HL-60/S4 (cell line): ENCODE measurements around the gene CAMK1D.

Source experiments
- in situ Hi-C: fragments of 300-500 bp; cut with MboI; formaldehyde crosslinking; loops from 2 replicates; pipeline ENCODE4 v1.14.3; 2022; ENCODE audit warnings: low sequenced_read_pairs

Gene CAMK1D

GRCh38 chr10:12510984-12511383 lies 161.6 kb downstream of the CAMK1D start:
- in situ Hi-C loops, result no loop called here

DNA sequence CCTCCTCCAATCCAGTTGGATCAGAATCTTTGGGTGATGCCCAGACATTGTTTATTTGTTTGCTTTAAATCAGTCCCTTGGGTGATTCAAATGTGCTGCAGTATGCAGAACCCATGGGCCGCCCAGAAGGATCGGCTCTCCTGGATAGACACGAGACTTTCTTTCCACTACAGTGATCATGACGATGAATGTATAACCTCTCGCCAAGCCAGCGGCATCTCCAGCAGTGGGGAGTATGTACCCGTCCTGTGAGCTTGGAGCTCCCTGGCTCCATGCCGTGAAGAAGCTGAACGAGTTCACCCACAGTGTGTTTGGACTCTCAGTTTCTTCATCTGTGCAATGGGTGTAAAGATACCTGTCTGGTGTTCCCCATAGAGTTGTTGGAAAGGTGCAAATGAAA lies 162.3 kb downstream of the CAMK1D start:
- in situ Hi-C loops, result no loop called here

DNA sequence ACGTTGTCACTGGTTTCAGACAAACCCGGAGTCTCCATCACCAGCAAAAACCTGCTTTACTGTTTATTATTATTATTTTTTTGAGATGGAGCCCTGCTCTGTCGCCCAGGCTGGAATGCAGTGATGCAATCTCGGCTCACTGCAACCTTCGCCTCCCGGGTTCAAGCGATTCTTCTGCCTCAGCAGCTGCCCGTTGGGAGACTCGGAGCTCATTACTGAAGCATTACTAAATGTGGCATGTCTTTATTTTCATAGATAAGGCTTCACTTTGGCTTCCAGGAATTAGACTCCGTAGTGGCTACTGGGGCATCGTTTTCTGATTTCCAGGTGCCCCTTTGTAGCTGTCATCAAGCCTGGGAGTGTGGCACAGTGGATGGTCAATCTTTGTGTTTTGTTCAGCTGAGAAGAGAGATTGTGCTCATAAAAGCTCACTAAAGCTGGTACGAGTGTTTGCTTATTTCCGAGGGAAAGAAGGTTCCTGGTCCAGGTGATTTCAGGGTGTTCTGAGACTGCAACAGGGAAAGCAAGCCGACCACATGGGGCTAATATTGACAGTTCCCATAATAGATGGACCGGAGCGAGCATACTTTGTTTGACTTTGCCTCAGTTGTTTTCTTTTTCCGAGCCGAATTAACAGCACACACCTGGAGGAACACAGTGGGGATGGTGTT lies 163.1 kb downstream of the CAMK1D start:
- in situ Hi-C loops, result no loop called here

DNA sequence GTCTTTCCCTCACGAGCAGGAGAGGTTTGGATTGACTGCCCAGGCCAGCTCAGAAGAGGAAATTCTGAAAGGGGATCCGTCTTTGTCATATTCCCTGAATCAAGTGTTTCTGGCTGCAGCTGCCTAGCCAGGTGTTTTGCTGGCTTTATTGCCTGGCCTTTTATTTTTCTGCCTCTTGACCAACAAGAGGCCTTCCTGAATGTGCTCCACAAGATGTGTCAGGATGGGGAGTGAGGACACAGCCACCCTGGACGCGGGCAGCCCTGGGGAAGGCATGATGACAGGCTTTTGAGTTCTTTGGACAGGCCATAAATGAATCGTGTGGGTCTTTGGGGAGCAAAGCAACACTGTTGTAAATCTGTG lies 163.6 kb downstream of the CAMK1D start:
- in situ Hi-C loops, result no loop called here

DNA sequence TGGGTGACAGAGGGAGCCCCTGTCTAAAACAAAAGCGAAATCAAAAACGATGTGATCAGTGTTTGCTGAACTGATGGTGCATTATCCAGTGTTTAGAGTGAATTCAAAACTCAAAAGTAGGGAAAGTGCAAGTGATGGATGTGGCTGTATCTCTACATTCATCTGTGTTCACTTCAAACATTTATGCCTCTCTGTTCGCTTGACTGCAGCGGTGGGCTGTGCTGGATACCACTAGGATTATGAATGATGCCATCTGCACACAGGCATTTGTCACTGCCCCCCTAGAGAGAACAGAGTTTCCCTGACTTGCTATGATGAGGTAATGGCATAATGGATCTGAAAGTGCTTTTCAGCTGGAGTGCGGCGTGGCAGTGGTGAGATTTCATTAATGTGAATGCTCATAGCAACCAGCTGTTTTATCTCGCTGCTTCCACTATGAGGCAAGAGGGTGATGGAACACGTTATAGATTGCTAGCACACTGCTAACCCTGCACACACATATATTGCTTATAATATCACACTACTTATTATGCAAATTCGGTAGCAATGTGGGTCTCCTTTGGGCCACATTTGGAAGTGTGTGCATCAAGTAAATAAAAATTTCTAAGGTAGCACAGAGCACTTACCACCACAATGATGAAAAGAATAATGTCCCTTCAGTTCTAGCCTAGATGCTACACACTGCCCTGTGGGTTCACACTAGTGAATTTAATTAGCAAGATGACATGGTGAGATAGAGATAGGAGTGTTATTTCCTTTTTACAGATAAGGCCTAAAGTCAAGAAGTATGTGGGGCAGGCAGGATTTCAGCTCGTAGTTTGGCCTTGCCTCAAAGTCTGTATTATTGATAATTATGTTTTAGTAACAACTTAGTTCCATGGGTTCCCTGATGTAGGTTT lies 164.7 kb downstream of the CAMK1D start:
- in situ Hi-C loops, result no loop called here

DNA sequence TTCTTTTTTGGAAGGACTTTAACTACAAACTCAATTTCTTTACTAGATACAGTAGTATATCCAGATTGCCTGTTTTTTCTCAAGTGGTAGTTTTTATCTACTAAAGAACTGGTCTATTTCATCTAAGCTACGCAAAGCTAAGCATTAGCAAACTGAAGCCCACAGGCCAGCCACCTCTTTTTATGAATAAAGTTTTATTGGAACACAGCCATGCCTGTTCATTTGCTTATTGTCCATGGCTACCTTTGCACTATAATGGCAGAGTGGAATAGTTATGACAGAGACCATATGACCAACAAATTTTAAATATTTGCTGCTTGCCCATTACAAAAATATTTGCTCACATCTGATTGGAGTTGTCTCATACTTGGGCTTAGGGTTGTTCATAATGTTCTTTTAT lies 168.7 kb downstream of the CAMK1D start:
- in situ Hi-C loops, result no loop called here

GRCh38 chr10:12521423-12521822 lies 172.1 kb downstream of the CAMK1D start:
- in situ Hi-C loops, result no loop called here

- in situ Hi-C loops, result no loop called here
Observed at GRCh38 chr10:12526311-12526710, 177.0 kb downstream of the CAMK1D start.

- in situ Hi-C loops, result no loop called here
Observed at GRCh38 chr10:12529976-12530375, 180.6 kb downstream of the CAMK1D start.

- in situ Hi-C loops, result no loop called here
Observed at GRCh38 chr10:12531305-12532220, 182.2 kb downstream of the CAMK1D start.

DNA sequence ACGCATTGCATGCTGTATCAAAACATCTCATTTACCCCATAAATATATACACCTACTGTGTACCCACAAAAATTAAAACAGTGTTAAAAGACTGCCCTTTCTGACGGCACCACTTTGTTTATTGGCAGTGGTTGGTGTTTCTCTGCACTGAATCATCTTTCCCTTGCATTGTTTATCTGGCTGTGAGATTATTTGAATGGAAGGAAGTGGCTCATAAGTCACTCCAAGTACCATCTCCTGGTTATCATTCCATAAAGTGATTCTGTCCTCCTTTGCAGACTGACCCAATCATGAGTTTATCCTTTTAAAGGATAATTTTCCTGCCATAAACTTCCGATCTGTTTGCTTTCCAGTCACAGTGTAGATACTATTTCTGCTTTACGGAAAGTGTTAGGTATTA lies 183.8 kb downstream of the CAMK1D start:
- in situ Hi-C loops, result no loop called here

- in situ Hi-C loops, result no loop called here
Observed at GRCh38 chr10:12533723-12534122, 184.4 kb downstream of the CAMK1D start.

GRCh38 chr10:12534824-12535223 lies 185.5 kb downstream of the CAMK1D start:
- in situ Hi-C loops, result no loop called here

GRCh38 chr10:12535656-12536055 lies 186.3 kb downstream of the CAMK1D start:
- in situ Hi-C loops, result no loop called here

- in situ Hi-C loops, result no loop called here
Observed at GRCh38 chr10:12538491-12538995, 189.2 kb downstream of the CAMK1D start.

DNA sequence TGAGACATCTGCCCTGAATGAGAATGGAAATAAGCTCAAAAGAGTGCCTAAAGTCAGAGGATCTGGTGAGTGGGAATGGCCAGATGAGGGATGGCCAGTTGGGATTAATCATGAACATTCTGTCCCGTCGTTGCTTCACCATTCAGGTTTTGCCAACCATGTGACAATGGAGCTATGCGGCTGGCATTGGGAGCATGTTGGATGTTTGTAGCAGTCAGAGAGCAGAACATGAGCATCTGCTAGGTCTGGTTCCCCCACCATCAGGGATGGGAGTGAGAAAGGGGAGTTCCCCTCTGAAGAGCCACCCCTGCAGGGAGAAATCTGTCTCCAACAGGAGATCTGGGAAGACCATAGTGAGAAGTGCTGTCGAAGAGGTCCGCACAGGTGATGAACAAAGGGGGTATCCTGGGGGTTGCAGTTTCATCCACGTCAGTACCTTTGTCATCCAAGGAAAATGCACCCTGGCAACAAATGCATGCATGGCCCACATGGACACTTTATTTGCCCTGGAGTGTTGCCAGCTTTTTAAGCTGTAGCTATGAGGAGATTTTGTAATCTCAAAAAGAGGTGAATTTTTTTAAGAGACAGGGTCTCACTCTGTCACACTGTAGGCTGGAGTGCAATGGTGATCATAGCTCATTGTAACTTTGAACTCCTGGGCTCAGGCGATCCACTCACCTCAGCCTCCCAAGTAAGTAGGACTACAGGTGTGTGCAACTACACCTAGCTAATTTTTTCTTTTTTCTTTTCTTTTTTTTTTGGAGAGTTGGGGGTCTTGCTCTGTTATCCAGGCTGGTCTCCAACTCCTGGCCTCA lies 190.2 kb downstream of the CAMK1D start:
- in situ Hi-C loops, result no loop called here

GRCh38 chr10:12540341-12540781 lies 191.0 kb downstream of the CAMK1D start:
- in situ Hi-C loops, result no loop called here

DNA sequence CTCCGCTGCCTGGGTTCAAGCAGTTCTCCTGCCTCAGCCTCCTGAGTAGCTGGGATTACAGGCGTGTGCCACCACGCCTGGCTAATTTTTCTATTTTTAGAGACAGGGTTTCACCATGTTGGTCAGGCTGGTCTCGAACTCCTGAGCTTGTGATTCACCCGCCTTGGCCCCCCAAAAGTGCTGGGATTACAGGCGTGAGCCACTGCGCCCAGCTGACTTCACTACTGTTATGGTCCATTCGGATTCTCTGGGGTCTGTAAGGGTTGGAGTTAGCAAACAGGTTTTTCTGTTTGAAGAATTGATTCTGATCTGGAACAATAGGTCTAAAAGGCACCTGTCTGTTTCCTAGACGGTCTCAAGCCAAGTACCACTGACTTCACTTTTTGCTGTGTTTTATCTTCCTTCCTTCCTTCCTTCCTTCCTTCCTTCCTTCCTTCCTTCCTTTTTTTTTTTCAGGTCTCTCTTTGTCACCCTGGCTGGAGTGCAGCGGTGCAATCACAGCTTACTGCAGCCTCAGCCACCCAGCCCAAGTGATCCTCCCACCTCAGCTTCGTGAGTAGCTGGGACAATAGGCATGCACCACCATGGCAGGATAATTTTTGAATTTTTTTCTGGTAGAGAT lies 192.2 kb downstream of the CAMK1D start:
- in situ Hi-C loops, result no loop called here

DNA sequence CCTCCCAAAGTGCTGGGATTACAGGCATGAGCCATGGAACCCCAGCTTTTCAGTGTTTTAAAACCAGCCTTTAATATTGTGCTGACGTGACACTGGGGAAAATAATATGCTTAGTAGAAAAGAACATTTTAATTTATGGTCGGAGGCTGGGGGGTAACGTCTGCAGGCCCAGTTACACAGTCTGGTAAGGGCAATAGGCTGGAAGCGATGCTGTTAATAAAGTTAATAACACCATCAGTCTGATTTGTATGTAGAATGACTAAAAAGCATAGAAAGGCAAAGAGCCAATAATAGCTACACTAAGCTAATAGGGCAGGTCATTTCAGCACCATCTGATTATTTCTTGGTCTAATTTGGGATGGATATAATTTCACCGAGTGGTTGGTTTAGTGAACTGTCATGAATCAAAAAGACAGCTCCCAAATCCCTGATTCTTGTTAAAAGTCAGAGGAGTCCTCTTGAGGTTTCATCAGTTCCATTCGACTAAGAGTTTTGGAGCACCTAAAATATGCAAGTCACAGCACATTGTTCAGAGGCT lies 192.9 kb downstream of the CAMK1D start:
- in situ Hi-C loops, result no loop called here
